HAP-1 (cell line): ENCODE measurements around the gene KRT17.
"Not testable (repeated sequence)": the region's sequence is repeated elsewhere in the genome, so short reads cannot be mapped to it uniquely, and the experiment has no call there.

ENCODE experiments used
- DNase-seq, 2 experiments: peaks; one replicate each; pipeline ENCODE4 v3.0.0-alpha.2; 2016 to 2020; ENCODE audit warnings: low spot score in 2 of 2
- H3K27me3 ChIP-seq: fragments of 250-450 bp; sonication (Bioruptor Pico); 2 replicates; pipeline ENCODE4 v1.5.1; 2020; ENCODE audit warnings: low read depth, mild to moderate bottlenecking, moderate library complexity
- H3K36me3 ChIP-seq: fragments of 250-450 bp; sonication (Bioruptor Pico); replicated peaks from 2 replicates; pipeline ENCODE4 v1.5.1; 2020; ENCODE audit warnings: mild to moderate bottlenecking
- H3K4me1 ChIP-seq: fragments of 250-450 bp; sonication (Bioruptor Pico); 2 replicates; pipeline ENCODE4 v1.5.1; 2020; ENCODE audit warnings: mild to moderate bottlenecking
- H3K4me3 ChIP-seq: fragments of 250-450 bp; sonication (Bioruptor Pico); 2 replicates; pipeline ENCODE4 v1.5.1; 2020; ENCODE audit warnings: mild to moderate bottlenecking, moderate library complexity
- H3K9me3 ChIP-seq: fragments of 250-450 bp; sonication (Bioruptor Pico); 2 replicates; pipeline ENCODE4 v1.5.1; 2020; ENCODE audit warnings: mild to moderate bottlenecking, moderate library complexity
- in situ Hi-C: fragments of 300-500 bp; cut with MboI; formaldehyde crosslinking; loops from 3 replicates; pipeline ENCODE4 v1.14.3; 2020; ENCODE audit warnings: low sequenced_read_pairs, inconsistent platforms, mixed read lengths

The KRT17 gene

GRCh38 chr17:41592601-41593305 is 31.6 kb downstream of the KRT17 start:
- in situ Hi-C loops: no loop called here
- H3K9me3 ChIP-seq: no peaks in the 10 kb centered on the region
- H3K4me1 ChIP-seq: no peaks in the 10 kb centered on the region
- no peaks in the 10 kb centered on the region for H3K36me3 ChIP-seq
- no peak for DNase-seq
- peaks cover 3% of the 10 kb centered on the region for H3K27me3 ChIP-seq
- H3K4me3 ChIP-seq: no peak overlapping the region

DNA sequence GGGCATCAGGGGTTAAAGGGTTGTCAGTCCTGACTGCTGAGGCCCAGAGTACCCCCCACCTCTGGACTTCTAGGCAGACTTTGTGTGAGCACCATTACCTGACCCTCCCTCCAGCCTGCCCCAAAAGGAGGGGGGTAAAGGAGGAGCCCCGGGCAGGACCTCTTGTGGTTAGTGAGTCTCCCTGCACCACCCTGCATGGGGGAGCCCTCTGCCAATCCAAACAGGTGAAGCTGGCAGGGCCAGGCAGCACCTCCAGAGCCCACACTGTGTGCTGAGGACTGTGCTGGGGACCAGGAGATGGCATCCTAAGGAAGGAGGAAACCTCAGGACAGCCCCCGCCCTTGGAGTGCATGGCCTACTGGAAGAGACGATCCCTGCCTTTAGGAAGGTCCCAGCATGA is 35.1 kb downstream of the KRT17 start:
- in situ Hi-C loops: no loop called here
- DNase-seq: no peak
- no peaks in the 10 kb centered on the region for H3K36me3 ChIP-seq
- H3K27me3 ChIP-seq: peaks cover 3% of the 10 kb centered on the region; the same call in 1 of the 2 replicates
- no peak overlapping the region for H3K4me3 ChIP-seq
- no peaks in the 10 kb centered on the region for H3K9me3 ChIP-seq
- H3K4me1 ChIP-seq: no peaks in the 10 kb centered on the region

DNA sequence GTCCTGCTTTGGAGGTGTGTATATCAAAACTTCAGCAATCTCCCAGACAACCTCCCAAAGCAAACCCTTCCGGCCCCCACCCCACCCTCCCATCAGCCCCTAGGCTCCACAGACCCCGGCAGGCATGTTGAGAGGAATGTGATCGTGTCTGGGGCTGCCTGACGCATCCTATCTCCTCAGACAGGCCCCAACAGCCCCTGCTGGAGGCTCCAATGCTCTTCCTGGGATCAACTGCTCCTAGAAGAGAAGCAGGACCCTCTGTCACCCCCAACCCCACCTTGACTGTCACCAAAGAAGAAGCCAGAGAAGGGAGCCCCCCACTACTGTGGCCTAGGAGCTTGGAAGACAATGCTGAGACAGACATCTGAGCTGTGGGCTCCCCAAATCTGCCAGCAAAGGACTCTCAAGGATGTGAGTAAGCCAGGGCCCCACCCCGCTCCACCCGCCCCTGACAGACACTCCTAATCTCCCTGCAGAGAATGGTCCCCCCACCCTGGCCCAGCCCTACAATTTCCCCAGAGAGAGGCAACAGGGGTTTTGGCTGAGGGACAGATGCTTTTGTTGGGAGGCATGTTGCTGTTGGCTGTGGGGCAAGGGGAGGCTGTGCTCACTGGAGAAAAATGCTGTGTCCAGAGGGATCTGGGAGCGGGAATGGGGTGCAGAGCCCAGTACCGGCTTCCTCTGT is 36.1 kb downstream of the KRT17 start:
- in situ Hi-C loops: no loop called here
- DNase-seq: no peak

DNA sequence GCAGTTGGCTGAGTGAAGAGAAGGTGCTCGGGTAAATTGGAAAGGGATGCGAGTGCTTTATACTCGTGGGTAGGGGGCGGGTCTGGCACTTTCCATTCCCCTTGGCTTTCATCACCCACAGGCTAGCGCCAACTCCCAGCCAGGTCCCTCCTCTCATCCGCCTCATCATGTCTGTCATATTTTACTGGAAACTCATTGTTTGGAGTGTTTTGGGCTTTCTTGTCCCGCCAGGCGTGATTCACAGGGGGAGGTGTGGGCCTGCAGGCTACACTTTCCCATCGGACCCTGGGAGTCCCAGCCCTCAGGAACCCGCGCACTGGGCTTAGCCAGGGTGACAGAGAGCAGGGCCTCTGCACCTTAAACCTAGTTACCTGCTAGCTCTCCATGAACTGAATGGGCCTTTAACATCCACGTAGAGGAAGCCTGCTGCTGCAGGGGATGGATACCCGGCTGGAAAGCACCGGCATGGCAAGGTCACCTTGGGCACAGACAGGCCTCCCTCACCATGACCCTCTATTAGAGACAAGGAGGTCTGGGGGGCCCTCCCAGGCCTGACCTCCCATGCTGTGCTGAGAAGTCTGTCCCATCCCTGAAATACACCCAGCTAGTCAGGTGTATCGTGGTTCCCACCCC is 37.4 kb downstream of the KRT17 start, which contains the start of gene KRT14:
TSS of gene KRT14 (minus strand) at position 33 of the 633 bp plus-strand sequence. CDS start 61 bp downstream, outside the sequence.
- Histone ChIP-seq H3K9me3 (no peaks in the 10 kb centered on the region), H3K4me1 (no peaks in the 10 kb centered on the region), H3K36me3 (no peaks in the 10 kb centered on the region), H3K4me3 (no peak within 1 kb of the TSS), H3K27me3 (peaks cover 3% of the 10 kb centered on the region; the same call in 1 of the 2 replicates)
- DNase-seq: no peak
- in situ Hi-C loops: no loop called here

More for the DNA sequence above, 36.1 kb downstream of the KRT17 start:
- Histone ChIP-seq H3K9me3 (no peaks in the 10 kb centered on the region), H3K36me3 (no peaks in the 10 kb centered on the region), H3K4me3 (no peak overlapping the region), H3K27me3 (peaks cover 3% of the 10 kb centered on the region; the same call in 1 of the 2 replicates), H3K4me1 (no peaks in the 10 kb centered on the region)

DNA sequence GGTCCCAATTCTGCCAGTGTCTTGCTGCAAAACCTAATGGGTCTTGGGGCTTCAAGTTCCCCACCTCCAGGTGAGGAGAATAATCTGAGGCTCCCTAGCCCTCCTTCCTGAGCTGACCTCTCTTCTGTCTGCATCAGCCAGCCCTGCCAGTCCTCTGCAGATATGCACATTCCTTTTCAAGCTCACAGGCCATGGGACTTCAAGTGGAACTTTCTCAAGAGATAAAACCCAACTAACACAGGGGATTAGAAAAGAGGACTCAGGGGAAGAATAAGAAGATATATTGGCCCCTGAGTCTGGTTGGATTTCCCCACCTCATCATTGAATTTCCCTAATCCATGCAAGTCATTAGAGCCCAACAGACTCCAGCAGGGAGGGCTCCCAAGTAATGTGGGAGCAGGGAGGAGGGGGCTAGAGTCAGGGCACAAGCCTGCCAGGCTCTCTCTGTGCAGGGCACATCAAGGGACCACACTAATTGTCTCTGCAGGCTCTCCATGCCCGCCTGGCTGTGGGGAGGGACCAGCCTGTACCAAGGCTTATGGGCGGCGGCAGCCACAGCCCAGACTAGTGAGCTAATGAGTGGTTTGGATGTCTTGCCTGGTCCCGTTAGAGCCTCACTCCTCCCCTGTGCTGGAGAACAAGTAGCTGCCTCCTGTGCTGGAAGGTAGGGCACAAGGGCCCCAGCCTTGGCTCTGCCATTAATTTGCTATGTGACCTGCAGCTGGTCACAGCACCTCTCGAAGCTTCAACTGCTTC is 38.9 kb downstream of the KRT17 start:
- H3K4me1 ChIP-seq: no peaks in the 10 kb centered on the region
- no peak for DNase-seq

GRCh38 chr17:41584331-41584927 is 39.9 kb downstream of the KRT17 start:
- H3K4me1 ChIP-seq, in situ Hi-C loops, H3K27me3 ChIP-seq: not testable (repeated sequence)

More for the DNA sequence above, 38.9 kb downstream of the KRT17 start:
- no peak overlapping the region for H3K4me3 ChIP-seq
- no peaks in the 10 kb centered on the region for H3K27me3 ChIP-seq
- H3K36me3 ChIP-seq: no peaks in the 10 kb centered on the region
- H3K9me3 ChIP-seq: no peaks in the 10 kb centered on the region
- in situ Hi-C loops: no loop called here

GRCh38 chr17:41583137-41584127 is 40.9 kb downstream of the KRT17 start:
- no peaks in the 10 kb centered on the region for H3K36me3 ChIP-seq
- no peaks in the 10 kb centered on the region for H3K27me3 ChIP-seq
- DNase-seq: no peak
- H3K4me3 ChIP-seq: no peak overlapping the region
- no peaks in the 10 kb centered on the region for H3K9me3 ChIP-seq
- in situ Hi-C loops: no loop called here
- no peaks in the 10 kb centered on the region for H3K4me1 ChIP-seq

More at GRCh38 chr17:41584331-41584927, 39.9 kb downstream of the KRT17 start:
- not testable (repeated sequence) for DNase-seq, H3K9me3 ChIP-seq, H3K36me3 ChIP-seq, H3K4me3 ChIP-seq

- H3K27me3 ChIP-seq, DNase-seq, H3K4me1 ChIP-seq, in situ Hi-C loops, H3K36me3 ChIP-seq, H3K9me3 ChIP-seq, H3K4me3 ChIP-seq: not testable (repeated sequence)
Observed at GRCh38 chr17:41582061-41582968, 42.1 kb downstream of the KRT17 start.

DNA sequence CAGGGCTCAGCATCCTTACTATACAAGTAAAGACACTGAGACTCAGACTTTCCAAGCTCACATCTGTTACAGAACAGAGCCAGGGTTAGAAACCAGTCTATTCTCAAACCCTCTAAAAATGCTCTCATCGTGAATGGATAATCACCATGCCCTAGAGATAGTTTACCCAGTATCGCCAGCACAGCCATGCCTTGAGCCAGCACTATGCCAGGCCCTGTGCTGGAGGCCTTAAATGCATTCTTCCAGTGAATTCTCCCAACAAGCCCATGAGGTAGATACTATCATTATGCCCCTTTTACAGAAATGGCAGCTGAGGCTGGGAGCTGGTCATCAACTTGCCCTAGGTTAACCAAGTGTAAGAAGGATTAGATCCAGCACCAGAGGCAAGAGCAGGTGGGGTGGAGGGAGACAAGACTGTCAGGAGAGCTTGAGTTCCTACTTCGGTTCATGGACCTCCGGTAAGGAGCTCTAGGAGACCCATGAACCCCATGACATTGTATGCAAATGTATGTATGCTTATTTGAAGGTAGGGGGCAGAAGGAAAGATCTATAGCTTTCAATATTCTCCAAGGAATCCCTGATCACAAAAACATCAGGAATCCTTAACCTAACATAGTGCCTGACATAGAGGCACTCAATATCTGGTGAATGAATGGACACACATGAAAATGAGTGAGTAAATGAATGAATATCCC is 42.9 kb downstream of the KRT17 start:
- no peak for DNase-seq
- H3K9me3 ChIP-seq: no peaks in the 10 kb centered on the region
- no peaks in the 10 kb centered on the region for H3K4me1 ChIP-seq
- H3K27me3 ChIP-seq: no peaks in the 10 kb centered on the region
- no peak overlapping the region for H3K4me3 ChIP-seq
- H3K36me3 ChIP-seq: no peaks in the 10 kb centered on the region
- in situ Hi-C loops: no loop called here

- Histone ChIP-seq H3K4me1 (no peaks in the 10 kb centered on the region), H3K27me3 (no peaks in the 10 kb centered on the region), H3K9me3 (no peaks in the 10 kb centered on the region), H3K4me3 (no peak overlapping the region), H3K36me3 (no peaks in the 10 kb centered on the region)
- DNase-seq: no peak
- in situ Hi-C loops: no loop called here
Observed at GRCh38 chr17:41580687-41581365, 43.5 kb downstream of the KRT17 start.

DNA sequence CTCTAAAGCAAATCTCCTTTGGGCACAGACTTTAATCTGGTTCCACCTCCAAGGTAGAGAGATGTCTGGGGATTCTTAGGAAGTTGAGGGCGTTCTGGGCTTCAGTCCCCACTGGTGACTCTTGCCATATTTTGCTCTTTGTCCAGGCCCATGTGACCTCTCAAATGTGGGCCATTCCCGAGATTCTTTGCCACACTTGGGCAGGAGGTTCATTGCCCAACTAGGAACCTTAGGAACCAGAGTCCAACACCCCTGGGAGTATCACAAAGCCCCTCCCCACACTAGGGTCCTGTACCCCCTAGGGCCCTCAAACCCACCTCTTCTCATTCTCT is 44.2 kb downstream of the KRT17 start:
- no peak for DNase-seq
- Histone ChIP-seq H3K27me3 (no peaks in the 10 kb centered on the region), H3K4me3 (no peak overlapping the region), H3K4me1 (no peaks in the 10 kb centered on the region), H3K9me3 (no peaks in the 10 kb centered on the region), H3K36me3 (no peaks in the 10 kb centered on the region)
- in situ Hi-C loops: no loop called here
